Upper lobe of right lung (tissue), 1 donor: ENCODE measurements around the gene OCA2. TPM values are rescaled to one million over a fixed set of nuclear protein-coding genes. Genes with fewer than 3 reads are reported as not detected.

ENCODE experiments used
- ATAC-seq: fragments of 200-7000 bp; cut with Tn5 transposase; one replicate; pipeline ENCODE4 v1.9.1; 2020; ENCODE audit warnings: mild to moderate bottlenecking, moderate library complexity
- DNase-seq: peaks from one replicate; pipeline ENCODE4 v3.0.0-alpha.2; 2020
- H3K27ac ChIP-seq: fragments of 200-600 bp; one replicate; pipeline ENCODE4 v1.8.0; 2022
- H3K27me3 ChIP-seq: fragments of 200-600 bp; one replicate; pipeline ENCODE4 v1.8.0; 2022; ENCODE audit warnings: mild to moderate bottlenecking
- H3K36me3 ChIP-seq: fragments of 200-600 bp; one replicate; pipeline ENCODE4 v1.8.0; 2022
- H3K4me1 ChIP-seq: fragments of 200-600 bp; one replicate; pipeline ENCODE4 v1.8.0; 2022
- H3K4me3 ChIP-seq: fragments of 200-600 bp; one replicate; pipeline ENCODE4 v1.8.0; 2022; ENCODE audit warnings: mild to moderate bottlenecking
- H3K9me3 ChIP-seq: fragments of 200-600 bp; one replicate; pipeline ENCODE4 v1.8.0; 2022
- CTCF ChIP-seq: fragments of 200-600 bp; IDR thresholded peaks from one replicate; pipeline ENCODE4 v1.8.0; 2022; ENCODE audit warnings: antibody characterized with exemption
- intact Hi-C: fragments of 100-400 bp; cut with DNase I; formaldehyde crosslinking; loops from one replicate; pipeline ENCODE4 v1.11.0; 2022
- total RNA-seq: library from RNA; stranded (reverse); fragmentation: NEBNext Ultra II Directional; extraction: Animal tissue kit (Norgen Biotek cat#: 25700); gene quantifications from one replicate; pipeline ENCODE4 v1.2.1, GENCODE V29; 2021
- donor health status: DM: no; HTN: yes; CAD: no; lungs with severe emphysema.

Gene OCA2
- total RNA-seq, 1 donor from 2014 or later, result 0.55 TPM

DNA sequence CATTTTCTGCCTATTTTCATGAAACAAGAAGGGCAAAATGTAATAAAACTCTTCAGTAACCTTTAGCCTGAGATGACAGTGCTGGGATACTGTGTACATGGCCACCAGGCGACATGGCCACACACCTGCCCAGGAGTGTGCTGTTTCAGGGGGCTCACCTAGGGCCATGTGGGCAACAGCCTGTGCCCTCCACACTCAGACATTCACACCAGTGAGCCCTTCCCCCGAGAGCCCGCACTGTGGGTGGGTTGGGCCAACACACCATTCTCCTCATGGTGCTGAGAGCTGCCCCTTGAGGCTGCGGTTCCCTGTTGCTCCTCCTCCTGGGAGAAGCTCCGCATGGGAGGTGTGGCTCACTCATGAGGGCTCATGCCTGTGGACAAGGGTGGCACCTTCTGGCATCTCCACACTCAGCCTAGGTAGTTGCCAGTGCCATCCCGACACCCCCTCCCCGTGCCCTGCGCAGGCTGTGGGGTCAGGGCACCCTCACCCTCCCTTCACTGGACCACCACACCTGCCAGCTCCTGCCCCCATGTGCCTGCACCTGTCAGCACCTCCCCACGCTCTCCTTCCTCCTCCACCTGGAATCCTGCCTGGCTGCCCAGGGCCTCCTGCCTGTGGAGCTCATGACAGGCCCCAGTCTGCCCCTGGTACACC, 19.7 kb downstream of the OCA2 start:
- DNase-seq, result no peak
- Histone ChIP-seq H3K9me3 (no peaks in the 10 kb centered on the region), H3K36me3 (no peaks in the 10 kb centered on the region), H3K27ac (no peak overlapping the region), H3K27me3 (no peaks in the 10 kb centered on the region), H3K4me3 (no peak overlapping the region), H3K4me1 (no peaks in the 10 kb centered on the region)
- TF ChIP-seq CTCF, result no peak
- ATAC-seq, result peak; percentile 43
- intact Hi-C loops, result no loop called here

- Histone ChIP-seq H3K9me3 (no peaks in the 10 kb centered on the region), H3K27me3 (no peaks in the 10 kb centered on the region)
Observed at GRCh38 chr15:28078191-28078719, 20.9 kb downstream of the OCA2 start.

GRCh38 chr15:28075573-28075972, 23.5 kb downstream of the OCA2 start:
- Histone ChIP-seq H3K27me3 (no peaks in the 10 kb centered on the region), H3K4me3 (no peak overlapping the region), H3K9me3 (no peaks in the 10 kb centered on the region), H3K27ac (no peak overlapping the region), H3K4me1 (no peaks in the 10 kb centered on the region), H3K36me3 (no peaks in the 10 kb centered on the region)
- intact Hi-C loops, result no loop called here
- DNase-seq, result no peak
- TF ChIP-seq CTCF, result no peak
- ATAC-seq, result no peak

More at GRCh38 chr15:28078191-28078719, 20.9 kb downstream of the OCA2 start:
- intact Hi-C loops, result no loop called here
- DNase-seq, result no peak
- ATAC-seq, result no peak
- H3K4me3 ChIP-seq, result no peak overlapping the region
- no peaks in the 10 kb centered on the region for H3K36me3 ChIP-seq
- no peak for TF ChIP-seq CTCF
- no peaks in the 10 kb centered on the region for H3K4me1 ChIP-seq
- H3K27ac ChIP-seq, result no peak overlapping the region

- Histone ChIP-seq H3K9me3 (no peaks in the 10 kb centered on the region), H3K36me3 (no peaks in the 10 kb centered on the region), H3K27ac (no peak overlapping the region), H3K27me3 (no peaks in the 10 kb centered on the region), H3K4me3 (no peak overlapping the region), H3K4me1 (no peaks in the 10 kb centered on the region)
- DNase-seq (no peak), ATAC-seq (no peak)
- intact Hi-C loops, result no loop called here
- no peak for TF ChIP-seq CTCF
Observed at GRCh38 chr15:28068930-28069329, 30.2 kb downstream of the OCA2 start.

- no peak for DNase-seq
- H3K4me1 ChIP-seq, result no peaks in the 10 kb centered on the region
- TF ChIP-seq CTCF, result no peak
- H3K27ac ChIP-seq, result no peak overlapping the region
- no peaks in the 10 kb centered on the region for H3K9me3 ChIP-seq
- no peak for ATAC-seq
- H3K27me3 ChIP-seq, result no peaks in the 10 kb centered on the region
- H3K4me3 ChIP-seq, result no peak overlapping the region
- no peaks in the 10 kb centered on the region for H3K36me3 ChIP-seq
- intact Hi-C loops, result no loop called here
Observed at GRCh38 chr15:28066231-28066630, 32.9 kb downstream of the OCA2 start.
